Measurements from ENCODE around the gene TMEM178B.

DNA sequence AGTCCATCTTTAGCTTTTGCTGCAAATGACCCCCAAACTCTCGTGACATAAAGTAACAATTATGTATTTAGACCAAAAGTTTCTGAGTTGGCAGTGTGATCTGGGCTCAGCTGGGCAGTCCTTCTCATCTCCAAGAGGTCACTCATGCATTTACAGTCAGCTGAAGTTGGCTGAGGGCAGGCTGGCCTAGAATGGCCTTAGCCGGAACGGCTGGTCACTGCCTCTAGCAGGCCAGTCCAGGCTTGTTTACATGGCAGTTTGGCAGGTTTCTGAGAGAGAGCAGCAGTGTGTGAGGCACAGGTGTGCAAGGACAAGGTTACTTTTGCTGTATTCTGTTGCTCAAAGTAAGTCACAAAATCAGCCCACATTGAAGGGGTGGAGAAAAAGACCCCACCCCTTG lies 277.3 kb downstream of the TMEM178B start:
- TF ChIP-seq, protein P1, sequence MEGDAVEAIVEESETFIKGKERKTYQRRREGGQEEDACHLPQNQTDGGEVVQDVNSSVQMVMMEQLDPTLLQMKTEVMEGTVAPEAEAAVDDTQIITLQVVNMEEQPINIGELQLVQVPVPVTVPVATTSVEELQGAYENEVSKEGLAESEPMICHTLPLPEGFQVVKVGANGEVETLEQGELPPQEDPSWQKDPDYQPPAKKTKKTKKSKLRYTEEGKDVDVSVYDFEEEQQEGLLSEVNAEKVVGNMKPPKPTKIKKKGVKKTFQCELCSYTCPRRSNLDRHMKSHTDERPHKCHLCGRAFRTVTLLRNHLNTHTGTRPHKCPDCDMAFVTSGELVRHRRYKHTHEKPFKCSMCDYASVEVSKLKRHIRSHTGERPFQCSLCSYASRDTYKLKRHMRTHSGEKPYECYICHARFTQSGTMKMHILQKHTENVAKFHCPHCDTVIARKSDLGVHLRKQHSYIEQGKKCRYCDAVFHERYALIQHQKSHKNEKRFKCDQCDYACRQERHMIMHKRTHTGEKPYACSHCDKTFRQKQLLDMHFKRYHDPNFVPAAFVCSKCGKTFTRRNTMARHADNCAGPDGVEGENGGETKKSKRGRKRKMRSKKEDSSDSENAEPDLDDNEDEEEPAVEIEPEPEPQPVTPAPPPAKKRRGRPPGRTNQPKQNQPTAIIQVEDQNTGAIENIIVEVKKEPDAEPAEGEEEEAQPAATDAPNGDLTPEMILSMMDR (IDR thresholded peaks at IDR 0.05; ENCODE audit: poor library complexity, severe bottlenecking): no peak
- TF ChIP-seq, protein P2, sequence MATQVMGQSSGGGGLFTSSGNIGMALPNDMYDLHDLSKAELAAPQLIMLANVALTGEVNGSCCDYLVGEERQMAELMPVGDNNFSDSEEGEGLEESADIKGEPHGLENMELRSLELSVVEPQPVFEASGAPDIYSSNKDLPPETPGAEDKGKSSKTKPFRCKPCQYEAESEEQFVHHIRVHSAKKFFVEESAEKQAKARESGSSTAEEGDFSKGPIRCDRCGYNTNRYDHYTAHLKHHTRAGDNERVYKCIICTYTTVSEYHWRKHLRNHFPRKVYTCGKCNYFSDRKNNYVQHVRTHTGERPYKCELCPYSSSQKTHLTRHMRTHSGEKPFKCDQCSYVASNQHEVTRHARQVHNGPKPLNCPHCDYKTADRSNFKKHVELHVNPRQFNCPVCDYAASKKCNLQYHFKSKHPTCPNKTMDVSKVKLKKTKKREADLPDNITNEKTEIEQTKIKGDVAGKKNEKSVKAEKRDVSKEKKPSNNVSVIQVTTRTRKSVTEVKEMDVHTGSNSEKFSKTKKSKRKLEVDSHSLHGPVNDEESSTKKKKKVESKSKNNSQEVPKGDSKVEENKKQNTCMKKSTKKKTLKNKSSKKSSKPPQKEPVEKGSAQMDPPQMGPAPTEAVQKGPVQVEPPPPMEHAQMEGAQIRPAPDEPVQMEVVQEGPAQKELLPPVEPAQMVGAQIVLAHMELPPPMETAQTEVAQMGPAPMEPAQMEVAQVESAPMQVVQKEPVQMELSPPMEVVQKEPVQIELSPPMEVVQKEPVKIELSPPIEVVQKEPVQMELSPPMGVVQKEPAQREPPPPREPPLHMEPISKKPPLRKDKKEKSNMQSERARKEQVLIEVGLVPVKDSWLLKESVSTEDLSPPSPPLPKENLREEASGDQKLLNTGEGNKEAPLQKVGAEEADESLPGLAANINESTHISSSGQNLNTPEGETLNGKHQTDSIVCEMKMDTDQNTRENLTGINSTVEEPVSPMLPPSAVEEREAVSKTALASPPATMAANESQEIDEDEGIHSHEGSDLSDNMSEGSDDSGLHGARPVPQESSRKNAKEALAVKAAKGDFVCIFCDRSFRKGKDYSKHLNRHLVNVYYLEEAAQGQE (IDR thresholded peaks at IDR 0.05; ENCODE audit: borderline replicate concordance): no peak
- TF ChIP-seq TAF1 (IDR thresholded peaks at IDR 0.05; ENCODE audit: low read depth) (no peak), EP300 (conservative IDR thresholded peaks at IDR 0.05; ENCODE audit: poor library complexity, severe bottlenecking) (no peak), MXI1 (conservative IDR thresholded peaks at IDR 0.05; ENCODE audit: poor library complexity, severe bottlenecking) (no peak), RAD21 (conservative IDR thresholded peaks at IDR 0.05) (no peak), EZH2 (IDR thresholded peaks at IDR 0.05; ENCODE audit: borderline replicate concordance, insufficient read depth, low read length, poor library complexity, severe bottlenecking) (no peak)

Measured in neural cell (in vitro differentiated cells).